Activated CD4-positive, CD25-positive, alpha-beta regulatory T cell (primary cell): ENCODE data around the gene WDR86.
A peak's percentile ranks its signal among the peaks of the same experiment; 100 is the strongest.

Experiments used
- DNase-seq, 4 experiments: peaks; one replicate each; lab custom pipeline; 2025; lab: John Stamatoyannopoulos, UW

The WDR86 gene

DNA sequence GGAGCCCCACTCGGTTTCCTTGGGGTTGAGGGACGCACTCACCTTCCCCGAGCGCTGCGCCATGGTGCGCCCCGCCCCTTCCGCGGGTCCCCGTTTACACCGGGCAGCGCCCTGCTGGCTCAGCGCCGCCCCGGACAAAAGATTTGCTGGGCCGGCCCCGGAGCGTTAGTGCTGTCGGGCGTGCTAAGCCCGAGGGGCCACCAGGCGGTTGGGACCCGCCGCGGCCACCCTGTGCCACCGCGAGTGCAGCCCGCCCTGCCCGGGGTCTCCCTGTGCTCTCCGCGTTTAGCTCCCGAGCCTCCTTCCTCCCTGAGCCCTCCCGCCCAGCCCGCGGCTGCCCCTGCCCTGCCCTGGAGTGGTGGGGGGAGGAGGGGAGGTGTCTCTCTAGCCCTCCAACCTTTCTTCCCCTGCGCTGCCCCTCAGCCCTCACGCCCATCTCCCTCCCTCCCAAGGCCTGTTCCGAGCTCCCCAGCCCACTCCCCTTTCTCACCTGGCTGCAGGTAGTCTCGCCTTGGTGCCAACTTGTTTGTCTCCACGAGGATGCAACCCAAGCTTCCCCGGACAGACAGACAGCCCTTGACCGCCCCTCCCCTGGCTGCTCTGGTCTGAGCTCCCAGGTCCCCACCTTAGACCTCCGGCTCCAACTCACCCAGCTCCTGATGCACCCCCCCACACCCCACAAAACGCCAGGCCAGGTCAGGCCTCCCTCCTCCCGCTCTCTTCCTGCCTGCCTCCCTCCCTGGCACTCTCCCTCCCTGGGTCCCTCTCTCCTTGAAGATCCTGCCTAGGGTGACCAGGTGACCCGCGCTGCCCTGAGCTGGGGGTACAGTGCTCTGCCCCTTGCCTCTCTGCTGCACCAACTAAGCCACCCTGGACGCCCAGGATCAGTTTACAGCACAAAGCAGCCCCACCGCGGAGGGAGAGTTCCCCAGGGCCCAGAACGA is 30.3 kb upstream of the WDR86 start, which contains the start of gene CRYGN:
CRYGN (minus strand) TSS at position 287 of the 944 bp plus-strand sequence; CDS start at position 63, 224 bp downstream.
- no peak for DNase-seq

DNA sequence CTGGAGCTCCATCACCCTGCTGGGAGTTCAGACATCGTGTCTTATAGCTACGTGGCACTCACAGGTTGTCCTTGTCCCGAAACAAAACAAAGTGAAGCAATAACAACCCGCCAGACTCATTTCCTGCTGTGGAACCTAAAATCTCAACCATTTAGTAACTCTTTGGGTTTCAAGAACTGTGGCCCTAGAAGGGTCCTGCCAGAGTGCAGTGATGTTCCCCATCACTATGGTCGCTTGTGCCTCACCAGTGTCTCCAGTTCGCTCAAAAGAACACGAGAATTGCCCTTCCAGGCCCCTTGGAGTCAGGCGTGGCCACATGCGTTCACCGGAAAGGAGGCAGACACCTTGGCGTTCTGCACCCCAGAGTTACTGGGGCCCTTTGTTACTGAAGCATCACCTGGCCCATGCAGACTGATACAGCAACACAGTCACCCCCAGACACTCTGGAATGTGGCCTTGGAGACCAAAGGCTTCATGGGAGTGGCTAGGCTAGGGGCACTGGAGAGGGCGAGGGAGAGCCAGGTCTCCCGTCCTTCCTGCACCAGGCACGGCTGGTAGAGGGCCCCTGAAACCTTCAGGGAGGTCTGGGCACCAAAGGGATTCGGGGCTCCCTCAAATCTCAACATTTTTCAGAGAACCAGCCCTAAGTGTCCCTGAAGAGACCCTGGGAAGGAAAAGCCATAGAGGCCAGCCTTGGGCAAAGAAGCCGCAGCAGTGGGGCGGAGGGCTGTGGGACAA is 29.2 kb upstream of the WDR86 start:
- DNase-seq: no peak

GRCh38 chr7:151437866-151438516 is 28.2 kb upstream of the WDR86 start:
- no peak for DNase-seq

GRCh38 chr7:151437159-151437553 is 27.3 kb upstream of the WDR86 start:
- DNase-seq: no peak

- no peak for DNase-seq
Observed at GRCh38 chr7:151436446-151437158, 26.8 kb upstream of the WDR86 start.

DNA sequence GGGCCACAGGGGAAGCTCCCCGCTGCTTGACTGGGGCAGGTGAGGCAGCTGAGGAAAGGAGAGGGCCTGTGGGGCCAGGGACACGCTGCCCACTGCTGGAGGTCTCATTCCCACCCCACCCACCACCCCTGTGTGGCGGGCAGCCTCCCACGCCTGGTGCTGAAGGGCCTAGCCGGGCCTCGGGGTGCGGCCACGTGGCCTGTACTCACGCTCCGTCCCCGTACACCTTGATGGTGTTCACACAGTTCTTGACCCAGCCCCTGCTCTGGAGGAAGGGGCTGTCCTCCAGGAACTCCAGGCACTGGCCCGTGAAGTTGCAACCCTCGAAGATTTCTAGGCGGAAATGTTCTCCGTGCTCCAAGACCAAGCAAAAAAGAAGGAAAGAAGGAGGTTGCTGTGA is 26.1 kb upstream of the WDR86 start:
- no peak for DNase-seq

DNA sequence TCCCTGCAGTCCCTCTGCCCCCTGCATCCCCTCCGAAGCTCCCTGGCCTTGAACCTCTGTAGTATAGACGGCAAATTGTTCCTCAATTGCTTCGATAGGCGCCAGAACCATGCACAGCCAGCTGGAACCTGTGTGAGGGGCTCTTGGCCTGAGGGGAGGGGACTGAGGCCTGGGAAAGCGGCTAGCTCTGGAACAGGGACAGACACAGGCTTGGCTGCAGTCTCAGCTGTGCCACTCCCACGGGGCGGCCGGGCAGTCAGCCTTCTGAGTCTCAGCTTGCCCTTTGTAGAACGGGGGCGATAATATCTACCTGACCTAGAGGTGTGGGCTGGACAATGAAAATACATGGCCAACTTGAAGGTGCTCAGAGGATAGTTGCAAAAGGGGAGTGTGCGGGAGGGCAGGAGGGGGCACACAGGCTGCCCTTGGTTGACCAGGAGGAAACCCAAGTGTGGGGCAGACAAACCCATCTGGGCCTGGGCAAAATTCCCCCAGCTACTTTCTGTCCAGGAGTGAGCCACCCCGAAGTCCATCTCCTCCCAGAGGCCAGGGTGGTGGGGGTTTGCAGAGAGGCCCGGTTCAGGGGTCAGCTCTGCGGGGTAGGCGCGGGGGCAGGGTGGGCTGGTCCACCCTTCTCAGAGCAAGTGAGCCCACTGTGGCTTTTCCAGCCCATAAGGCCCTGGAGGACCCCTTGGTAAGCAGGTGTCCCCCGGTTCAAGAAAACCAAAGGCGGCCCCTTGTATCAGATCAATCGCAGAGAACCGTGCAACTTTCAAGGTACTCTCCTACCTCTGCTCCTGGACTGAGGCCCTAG is 25.5 kb upstream of the WDR86 start:
- no peak for DNase-seq

DNA sequence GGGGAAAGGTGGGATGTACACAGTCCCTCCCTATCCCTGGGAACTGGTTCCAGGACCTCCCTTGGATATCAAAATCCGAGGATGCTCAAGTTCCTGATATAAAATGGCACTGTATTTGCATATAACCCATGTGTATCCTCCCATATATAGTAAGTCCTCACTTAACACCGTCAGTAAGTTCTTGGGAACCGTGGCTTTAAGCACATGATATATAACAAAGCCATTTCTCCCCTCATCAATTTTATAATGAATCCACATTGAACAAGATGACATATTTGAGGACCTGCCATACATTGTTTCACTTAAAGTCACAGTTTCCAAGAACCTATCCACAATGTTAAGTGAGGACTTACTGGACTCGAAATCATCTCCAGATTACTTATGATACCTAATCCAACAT is 24.7 kb upstream of the WDR86 start:
- no peak for DNase-seq

DNA sequence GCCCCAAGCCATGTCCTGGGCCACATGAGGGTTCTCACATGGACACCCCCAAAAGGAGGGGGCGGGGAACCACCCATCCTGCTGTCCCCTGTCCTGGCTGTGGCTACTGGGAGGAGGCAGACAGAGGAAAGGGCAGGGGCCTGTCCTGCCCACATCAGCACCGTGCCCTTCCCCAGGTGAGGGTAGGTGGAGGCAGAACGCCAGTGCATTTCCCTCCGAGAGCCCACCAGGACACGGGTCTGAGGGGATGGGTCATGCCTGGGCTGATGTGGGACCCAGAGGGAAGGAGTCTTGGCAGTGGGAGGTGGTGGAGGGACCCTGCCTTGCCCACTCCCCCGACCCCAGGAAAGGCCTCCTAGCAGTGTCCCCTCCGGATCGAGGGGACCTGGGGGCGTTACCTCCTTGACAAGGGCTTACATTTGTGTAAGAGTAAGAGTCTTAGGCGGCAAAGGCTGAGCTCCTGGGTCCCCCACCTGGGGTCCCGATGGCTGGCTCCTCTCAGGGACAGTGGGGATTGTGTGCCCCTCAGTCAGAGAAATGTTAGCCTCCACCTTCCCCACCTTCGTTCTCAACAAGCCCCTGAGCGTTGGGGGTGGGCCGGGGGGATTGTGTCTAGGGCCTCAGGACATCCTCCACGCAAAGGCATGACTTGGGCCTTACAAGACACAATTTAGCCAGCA is 24.0 kb upstream of the WDR86 start:
- DNase-seq: no peak

- no peak for DNase-seq
Observed at GRCh38 chr7:151432658-151433521, 23.1 kb upstream of the WDR86 start.

GRCh38 chr7:151431768-151432311 is 22.0 kb upstream of the WDR86 start:
- no peak for DNase-seq

DNA sequence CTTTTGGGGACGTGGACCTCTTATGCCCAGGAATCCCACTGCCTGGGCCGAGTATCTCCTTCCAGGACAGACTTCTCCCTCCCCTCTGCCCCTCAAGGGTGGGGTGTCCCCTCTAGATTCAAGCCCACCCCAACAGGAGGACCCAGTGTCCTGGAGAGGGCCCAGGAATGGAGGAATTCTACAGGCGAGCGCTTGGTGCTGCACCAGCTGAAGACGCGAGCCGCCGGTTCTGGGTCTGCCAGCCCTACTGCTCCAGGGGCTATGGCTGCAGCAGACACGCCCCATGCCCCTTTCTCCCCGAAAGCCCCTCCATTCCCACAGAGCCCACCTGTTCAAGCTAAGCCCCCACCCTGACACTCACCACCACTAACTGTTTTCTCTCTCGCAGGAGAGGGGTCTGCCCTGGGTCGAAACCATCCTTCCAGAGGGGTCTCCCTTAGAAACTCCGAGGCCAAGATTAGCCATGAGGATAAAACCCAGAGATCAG is 21.5 kb upstream of the WDR86 start:
- no peak for DNase-seq

DNA sequence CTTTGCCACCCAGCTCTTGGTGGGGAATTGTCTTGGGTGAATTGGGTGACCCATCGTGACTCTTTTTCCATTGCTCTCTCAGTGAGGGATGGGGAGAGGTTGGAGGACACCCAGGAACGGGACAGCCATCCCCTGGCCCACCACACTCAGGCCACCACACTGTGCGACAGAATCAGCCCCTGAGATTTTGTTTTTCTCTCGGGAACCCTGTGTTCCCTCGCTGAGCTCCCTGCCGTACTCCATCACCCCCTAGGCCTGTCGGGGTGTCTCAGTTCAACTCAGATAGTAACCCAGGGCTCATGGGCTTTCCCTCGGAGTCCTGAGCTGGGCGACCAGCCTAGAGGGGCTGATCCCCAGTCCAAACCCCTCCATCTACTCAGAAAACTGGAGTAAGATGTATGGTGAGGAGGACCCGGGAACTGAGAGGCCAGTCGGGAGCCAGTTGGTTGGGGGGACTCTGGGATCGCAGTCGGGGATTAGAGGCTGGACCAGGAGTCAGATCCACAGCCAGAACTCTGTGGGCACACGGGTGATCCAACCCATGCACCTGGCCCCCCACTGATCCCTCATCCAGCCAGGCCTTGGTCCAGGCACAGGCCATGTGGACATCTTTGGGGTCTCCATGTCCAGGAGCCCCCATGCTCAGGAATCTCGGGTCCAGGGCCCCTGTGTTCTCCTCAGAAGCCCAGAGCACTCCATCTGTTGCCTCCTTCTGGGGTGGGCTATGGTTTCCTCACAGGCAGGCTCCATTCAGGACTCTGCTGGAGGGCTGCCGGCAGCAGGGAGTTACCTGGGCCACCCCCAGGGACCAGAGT is 20.8 kb upstream of the WDR86 start:
- DNase-seq: no peak

DNA sequence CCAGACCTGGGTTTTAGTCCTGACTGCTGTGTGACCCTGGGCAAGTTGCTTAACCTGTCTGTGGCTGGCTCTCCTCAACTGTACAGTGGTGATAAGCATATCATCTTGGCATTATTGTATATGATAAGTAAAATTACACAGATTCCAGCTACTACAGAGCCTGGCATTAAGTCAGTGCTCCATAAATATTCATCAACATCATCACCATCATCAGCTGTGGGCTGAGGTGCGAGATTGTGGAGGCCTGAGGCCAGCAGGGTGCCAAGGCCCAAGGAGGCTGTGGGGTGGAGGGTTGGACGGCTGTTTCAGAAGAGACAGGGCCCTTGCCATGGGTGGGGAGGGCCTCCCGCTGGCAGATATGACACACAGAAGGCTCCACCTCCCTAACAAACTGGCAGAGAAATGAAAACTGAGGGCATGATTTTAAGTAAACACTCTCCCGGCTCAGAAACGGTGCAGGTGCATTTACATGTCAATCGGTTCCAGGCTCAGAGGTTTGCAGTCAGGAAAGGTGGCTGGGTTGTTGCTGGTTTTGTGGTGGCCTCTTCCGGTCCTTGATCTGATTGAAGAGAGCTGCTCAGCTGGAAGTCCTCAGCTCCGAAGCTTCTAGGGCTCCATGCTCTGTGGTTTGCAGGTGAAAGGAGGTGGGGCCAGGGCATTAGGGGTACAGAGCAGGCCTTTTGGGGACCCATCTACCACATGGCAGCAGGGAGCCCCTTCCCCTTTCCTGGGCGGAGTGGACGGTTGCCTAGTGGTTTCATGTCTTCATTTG is 19.9 kb upstream of the WDR86 start:
- peak in 1 of 4 experiments; percentile 18 for DNase-seq

- DNase-seq: no peak
Observed at GRCh38 chr7:151429237-151429559, 19.4 kb upstream of the WDR86 start.

GRCh38 chr7:151428378-151429236 is 18.8 kb upstream of the WDR86 start:
- no peak for DNase-seq
